ACHN (cell line): ENCODE data around the gene ARHGAP9.
"Not testable (repeated sequence)": the region's sequence is repeated elsewhere in the genome, so short reads cannot be mapped to it uniquely, and the experiment has no call there.

Experiments
- DNase-seq: peaks from one replicate; pipeline ENCODE4 v3.0.0-alpha.2; 2015
- in situ Hi-C: cut with HindIII; loops from 2 replicates; pipeline ENCODE4 v1.10.0; 2017; ENCODE audit warnings: low sequenced_read_pairs, low pct_ligation_motif_present, low pct_unique_long_range_greater_than_20kb

The ARHGAP9 gene

DNA sequence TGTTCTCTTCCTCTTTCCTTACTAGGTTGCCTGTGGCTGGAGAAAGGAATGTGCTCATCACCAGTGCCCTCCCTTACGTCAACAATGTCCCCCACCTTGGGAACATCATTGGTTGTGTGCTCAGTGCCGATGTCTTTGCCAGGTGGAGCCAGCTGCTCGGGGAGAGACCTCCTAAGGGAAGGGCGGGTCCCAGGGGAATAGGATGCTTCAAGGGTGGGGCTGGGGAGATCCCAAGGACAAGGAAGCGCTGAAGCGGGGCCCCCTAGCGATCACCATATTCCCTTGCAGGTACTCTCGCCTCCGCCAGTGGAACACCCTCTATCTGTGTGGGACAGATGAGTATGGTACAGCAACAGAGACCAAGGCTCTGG, 18.5 kb upstream of the ARHGAP9 start:
- no peak for DNase-seq
- in situ Hi-C loops, result no loop called here

DNA sequence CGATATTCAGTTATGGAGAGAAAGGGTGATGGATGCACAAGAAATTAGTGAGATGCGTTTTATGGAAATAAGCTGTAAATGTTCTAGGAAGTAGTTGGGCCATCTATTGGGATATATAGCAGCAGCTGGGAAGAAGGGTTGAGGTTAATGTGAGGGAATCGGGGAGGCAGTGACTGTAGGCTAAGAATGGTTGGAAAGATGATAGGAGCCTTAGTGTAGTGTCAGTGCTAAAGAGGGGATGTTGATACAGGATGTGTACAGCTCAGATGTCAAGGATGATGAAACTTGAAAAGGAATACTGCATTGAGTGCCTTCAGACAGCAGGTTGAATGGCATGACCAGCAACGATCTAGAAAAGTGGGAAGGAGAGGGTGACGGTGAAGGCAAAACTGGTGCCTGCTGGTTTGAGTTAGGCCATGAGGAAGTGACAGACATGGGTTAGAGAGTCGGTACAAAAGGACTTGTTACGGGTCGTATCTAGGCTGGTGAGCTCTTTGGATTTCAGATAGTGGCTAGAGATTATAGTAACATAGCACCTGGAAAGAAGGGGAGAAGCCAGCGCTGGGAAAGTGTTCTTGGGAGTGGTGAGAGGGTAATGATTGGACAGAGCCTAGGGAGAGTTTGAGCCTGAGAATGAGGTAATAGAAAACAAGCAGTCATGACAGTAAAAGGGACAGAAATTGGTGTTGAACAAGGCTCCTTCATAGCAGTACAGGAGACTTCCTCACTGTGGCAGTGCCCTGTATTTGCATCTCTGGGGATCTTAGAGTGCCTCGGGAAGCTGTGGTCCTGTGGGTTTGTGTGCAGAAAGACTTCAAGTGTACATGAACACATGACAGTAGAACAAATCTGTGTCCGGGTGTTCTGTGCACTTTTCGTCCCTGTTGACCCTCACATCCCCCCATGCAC, 17.8 kb upstream of the ARHGAP9 start:
- no peak for DNase-seq
- in situ Hi-C loops, result no loop called here

DNA sequence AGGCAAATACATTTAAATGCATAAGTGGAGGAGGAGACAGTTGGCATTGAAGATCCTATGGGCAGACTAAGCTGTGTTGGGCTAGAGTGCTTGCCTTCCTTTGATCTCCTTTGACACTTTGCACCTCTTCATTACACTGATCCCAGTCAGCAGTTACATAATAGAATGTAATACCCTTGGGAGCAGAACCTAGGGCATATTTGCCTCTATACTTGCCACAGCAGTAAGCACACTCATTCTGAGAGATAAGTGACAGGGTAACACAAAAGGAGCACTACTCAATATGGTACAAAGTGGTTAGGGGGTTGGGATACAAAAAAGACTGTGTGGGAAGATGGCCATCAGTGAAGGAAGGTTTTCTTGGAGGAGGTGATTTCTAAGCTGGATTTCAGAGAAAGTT, 17.2 kb upstream of the ARHGAP9 start:
- DNase-seq, result no peak
- in situ Hi-C loops, result no loop called here

DNA sequence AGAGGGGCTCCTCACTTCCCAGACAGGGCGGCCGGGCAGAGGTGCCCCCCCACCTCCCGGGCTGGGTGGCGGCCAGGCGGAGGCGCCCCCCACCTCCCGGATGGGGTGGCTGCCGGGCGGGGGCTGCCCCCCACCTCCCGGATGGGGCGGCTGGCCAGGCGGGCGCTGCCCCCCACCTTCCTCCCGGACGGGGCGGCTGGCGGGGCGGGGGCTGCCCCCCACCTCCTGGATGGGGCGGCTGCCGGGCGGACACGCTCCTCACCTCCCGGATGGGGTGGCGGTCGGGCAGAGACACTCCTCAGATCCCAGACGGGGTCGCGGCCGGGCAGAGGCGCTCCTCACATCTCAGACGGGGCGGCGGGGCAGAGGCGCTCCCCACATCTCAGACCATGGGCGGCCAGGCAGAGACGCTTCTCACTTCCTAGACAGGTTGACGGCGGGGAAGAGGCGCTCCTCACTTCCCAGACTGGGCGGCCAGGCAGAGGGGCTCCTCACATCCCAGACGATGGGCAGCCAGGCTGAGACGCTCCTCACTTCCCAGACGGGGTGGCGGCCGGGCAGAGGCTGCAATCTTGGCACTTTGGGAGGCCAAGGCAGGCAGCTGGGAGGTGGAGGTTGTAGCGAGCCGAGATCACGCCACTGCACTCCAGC, 15.5 kb upstream of the ARHGAP9 start:
- DNase-seq, in situ Hi-C loops: not testable (repeated sequence)

DNA sequence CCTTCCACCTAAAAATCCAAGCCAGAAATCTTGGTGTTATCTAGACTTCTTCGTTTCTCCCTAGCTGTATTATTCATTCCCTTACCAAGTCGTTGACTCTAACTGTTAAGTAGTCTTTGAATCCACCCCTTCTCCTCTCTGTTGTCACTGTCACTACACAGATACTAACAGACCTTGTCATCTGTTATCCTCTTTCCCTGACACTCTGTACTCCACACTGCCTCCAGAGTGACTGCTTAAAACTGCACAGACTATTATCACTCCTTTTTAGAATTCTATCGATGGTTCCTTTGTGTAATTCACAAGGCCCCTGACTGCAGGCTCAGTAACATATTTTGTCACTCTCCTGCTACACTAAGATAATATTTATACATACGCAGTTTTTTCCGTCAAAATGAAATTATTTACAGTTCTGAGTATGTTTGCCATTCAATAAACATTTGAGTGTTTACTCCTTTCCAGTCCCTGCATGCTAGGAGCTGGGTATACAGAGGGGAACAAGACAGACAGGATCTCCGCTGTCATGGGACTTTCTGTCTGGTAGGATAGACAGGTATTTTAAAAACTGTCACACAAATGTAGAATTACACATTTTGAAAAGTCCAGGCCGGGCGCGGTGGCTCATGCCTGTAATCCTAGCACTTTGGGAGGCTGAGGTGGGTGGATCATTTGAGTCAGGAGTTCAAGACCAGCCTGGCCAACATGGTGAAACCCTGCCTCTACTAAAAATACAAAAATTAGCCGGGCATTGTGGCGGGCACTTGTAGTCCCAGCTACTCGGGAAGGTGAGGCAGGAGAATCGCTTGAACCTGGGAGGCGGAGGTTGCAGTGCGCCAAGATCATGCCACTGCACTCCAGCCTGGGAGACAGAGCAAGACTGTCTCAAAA, 12.0 kb upstream of the ARHGAP9 start:
- in situ Hi-C loops, result no loop called here
- peak; percentile 41 for DNase-seq

DNA sequence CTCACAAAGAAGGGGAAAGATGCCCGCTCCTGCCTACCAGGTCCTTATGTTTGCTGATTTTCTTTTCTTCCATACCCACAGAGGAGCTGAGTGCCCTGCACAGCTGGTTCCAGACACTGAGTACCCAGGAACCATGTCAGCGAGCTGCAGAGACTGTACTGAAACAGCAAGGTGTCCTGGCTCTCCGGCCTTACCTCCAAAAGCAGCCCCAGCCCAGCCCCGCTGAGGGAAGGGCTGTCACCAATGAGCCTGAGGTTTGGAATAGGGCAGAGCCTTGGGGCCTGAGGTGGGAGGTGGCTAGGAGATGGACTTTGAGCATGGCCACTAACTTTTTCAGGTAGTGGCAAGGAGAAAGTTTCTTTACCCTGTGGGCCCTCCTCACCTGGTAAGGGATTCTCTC, 10.5 kb upstream of the ARHGAP9 start:
- in situ Hi-C loops, result no loop called here
- DNase-seq, result no peak

DNA sequence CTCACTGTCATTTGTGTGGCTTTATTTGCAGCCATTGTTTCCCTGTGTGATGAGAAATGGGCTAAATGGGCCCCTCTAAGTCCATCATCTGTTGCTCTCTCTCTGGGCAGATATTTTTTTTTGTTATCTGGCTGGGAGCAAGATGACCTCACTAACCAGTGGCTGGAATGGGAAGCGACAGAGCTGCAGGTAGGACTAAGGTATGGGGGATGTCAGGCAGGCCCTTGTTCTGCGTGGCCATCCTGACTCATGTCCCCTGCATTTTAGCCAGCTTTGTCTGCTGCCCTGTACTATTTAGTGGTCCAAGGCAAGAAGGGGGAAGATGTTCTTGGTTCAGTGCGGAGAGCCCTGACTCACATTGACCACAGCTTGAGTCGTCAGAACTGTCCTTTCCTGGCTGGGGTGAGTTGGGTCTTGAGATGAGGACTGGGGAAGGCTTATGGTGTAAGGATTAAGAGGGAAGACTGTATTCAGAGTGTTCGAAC, 9.5 kb upstream of the ARHGAP9 start:
- DNase-seq, result no peak
- in situ Hi-C loops, result no loop called here

DNA sequence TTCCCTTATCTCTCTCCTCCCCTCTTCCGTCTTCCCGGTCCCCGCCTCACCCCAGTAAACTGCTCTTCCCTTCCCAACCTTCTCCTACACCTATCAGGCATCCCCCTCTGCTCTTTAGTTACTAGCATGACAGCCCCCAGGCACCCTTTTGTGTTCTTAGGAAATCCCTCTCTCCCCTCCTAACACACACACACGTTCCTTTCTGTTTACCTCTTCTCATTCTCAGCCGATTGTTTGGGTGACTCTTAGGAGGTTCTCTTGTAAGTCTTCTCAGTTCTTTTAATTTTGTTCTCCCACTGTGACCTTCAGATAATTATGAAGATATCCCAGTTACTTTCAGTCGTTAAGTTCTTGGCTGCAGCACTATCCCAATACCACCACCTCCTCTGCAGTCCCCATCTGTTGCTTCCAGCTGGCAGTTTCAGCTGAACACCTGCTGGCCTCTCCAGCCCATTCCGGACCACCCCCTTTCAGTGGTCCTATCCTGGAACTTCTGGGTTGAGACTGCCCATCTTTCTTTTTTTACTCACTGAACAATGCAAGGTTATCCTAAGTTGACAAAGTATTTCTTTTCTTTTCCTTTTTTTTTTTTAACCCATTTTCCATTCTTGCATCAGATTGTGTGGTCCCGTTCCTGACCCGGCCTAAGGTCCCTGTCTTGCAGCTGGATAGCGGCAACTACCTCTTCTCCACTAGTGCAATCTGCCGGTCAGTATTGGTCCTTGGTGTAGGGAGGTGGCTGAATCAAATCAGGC, 8.9 kb upstream of the ARHGAP9 start:
- DNase-seq, result no peak
- in situ Hi-C loops, result no loop called here

DNA sequence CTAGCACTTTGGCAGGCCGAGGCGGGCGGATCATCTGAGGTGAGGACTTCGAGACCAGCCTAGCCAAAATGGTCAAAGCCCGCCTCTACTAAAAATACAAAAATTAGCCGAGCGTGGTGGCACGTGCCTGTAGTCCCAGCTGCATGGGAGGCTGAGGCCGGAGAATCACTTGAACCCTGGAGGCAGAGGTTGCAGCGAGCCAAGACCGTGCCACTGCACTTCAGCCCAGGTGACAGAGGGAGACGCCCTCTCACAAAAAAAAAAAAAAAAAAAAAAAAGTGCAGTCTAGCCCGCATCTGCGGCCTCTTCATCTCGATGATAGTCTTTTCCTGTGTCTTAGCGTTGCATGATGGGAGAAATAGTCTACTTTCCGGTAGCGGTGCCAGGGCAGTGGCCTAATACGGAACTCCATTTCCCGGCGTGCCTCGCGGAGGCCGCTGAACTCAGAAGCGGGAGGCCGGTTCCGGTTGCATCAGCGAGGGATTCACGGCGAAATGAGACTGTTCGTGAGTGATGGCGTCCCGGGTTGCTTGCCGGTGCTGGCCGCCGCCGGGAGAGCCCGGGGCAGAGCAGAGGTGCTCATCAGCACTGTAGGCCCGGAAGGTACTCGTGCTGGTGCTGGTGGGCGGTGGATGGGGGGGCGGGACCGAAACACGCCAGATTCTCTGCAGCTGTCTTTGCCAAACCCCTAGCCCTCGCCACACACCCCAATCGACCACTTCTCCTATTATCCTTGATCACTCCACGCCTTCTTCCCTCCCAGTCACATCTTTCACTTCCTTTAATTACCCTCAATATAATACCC, 8.1 kb upstream of the ARHGAP9 start, which contains the start of gene MARS1:
Gene MARS1 (plus strand): TSS at position 472 of the 805 bp plus-strand sequence. CDS start 23 bp downstream, at position 495.
- in situ Hi-C loops, result no loop called here

DNA sequence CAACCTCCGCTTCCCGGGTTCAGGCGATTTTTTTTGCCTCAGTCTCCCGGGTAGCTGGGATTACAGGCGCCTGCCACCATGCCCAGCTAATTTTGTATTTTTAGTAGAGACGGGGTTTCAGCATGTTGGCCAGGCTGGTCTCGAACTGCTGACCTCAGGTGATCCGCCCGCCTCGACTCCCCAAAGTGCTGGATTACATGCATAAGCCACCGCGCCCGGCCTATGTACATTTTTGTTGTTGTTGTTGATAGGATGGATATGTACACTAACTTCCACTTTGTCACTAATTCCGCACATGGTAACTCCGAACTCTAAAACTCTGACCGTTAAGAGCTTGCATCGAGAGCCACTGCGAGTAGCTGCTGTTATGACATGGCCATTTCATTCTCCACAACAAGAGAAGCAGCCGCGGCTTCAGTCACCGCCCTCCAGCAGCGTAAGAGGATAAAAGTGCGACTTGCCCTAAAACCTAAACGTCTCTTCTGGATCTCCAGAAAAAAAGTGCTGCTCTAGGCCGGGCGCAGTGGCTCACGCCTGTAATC, 7.5 kb upstream of the ARHGAP9 start:
- in situ Hi-C loops, result no loop called here
- DNase-seq, result no peak

More for the DNA sequence above, 8.1 kb upstream of the ARHGAP9 start, which contains the start of gene MARS1:
- DNase-seq, result peak; percentile 100

DNA sequence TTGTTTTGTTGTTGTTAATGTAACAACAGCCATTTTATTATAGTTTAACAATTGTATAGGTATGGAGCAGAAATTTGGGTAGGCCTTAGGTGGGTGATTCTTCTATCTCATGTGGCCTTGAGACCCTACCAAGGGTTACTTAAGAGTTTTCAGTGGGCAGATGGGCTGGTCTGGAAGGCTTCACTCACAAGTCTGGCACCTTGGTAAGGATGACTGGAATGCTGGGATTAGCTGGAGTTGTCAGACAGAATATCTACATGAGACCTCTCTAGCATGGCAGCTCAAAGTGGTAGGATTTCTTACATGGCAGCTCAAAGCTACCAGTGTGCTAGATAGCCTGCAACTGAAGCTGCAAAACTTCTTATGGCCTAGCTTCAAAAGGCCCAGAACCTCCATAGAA, 6.0 kb upstream of the ARHGAP9 start:
- in situ Hi-C loops, result no loop called here
- DNase-seq, result no peak

DNA sequence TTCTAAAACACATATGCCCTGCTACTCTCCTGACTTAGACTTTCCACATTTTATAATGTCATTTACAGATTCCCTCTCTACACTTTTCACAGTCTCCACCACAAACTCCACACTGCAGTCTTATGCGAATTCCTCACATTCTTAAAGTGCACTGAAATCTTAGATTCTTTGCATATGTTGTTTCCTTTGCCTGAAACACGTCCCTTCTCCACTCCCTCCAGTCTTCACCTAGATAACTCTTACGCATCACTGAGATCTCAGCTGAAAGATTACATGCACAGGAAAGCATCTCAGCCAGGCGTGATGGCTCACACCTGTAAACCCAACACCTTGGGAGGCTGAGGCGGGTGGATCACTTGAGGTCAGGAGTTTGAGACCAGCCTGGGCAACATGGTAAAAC, 3.8 kb upstream of the ARHGAP9 start:
- in situ Hi-C loops, result no loop called here
- peak; percentile 89 for DNase-seq

DNA sequence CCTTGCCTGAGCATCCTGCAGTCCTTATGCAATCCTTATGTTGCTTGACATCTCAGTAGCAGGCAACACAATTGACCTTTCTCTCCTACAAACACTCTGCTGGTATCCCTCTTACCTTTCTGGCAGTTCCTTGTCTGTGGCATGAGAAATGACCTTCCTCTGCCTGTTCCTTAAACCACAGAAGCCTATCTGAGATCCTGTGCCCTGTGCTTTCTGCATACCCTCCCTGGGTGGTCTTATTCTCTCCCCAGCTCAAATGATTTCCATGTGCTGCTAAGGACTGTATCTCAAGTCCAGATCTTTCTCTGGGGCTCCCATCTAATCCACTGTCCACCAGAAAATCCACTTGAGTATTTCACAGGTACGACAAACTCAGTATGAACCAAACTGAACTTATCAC, 2.0 kb upstream of the ARHGAP9 start:
- in situ Hi-C loops, result no loop called here
- no peak for DNase-seq

DNA sequence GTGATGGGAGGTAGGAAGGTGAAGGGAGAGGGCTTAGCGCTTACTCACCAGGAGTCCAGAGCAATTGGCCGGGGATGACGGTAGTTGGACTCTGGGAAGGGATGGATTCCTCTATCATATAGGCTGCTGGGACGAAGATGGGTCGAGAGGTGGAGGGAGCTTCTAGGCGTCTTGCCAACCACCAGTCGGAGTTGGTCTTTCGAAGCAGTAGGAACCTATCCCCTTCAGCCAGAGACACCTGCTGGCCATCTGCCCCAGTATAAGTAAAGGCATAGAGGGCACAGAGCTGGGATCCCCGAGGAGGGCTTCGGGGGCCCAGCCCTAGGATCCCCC, 657 bp downstream of the ARHGAP9 start:
- no peak for DNase-seq
- in situ Hi-C loops, result no loop called here

DNA sequence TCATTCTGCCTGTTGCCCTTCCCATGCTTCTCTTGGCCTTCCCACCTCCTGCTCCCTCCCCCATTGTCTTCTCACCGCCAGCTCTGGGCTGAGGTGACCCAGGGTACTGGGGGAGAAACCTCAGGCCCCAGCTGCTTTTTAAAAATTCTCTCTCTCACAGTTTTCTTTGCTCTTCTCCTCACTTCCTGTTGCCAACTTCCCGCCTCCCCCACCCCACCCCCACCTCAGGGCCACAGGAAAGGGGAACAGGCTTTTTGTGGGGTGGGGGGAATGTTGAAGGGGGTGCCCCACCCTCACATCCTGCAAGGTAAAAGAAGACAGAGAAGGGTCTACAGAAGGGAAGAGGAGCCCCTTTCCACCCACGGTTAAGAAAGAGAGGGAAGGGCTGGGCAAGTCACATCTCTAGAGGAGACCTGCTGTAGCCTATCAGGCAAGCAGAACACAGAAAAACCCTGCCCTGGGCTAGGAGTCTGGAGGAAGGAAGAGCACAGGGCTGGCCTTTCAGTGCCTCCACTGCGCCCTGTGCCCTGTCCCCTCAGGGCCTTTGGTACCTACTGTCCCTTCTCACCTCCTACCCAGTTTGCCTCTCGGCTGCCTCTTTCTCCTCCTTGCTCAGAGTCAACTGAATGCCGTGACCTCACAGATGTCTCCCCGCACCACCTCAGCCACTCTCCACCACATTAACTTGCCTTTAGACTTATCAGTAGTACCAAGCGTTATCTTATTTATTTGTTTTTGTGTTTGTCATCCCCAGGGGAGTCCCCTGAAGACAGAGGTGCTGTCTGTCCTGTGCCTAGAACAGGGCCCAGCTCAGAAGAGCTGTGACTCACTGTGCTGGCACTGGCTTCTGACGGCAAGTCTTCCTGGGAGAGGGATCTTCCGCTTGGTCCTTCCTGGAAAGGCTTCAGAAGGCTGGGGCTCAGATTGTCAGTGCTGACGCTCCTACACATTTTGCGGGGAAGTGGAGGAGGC, 1.7 kb downstream of the ARHGAP9 start:
- in situ Hi-C loops, result no loop called here
- no peak for DNase-seq

DNA sequence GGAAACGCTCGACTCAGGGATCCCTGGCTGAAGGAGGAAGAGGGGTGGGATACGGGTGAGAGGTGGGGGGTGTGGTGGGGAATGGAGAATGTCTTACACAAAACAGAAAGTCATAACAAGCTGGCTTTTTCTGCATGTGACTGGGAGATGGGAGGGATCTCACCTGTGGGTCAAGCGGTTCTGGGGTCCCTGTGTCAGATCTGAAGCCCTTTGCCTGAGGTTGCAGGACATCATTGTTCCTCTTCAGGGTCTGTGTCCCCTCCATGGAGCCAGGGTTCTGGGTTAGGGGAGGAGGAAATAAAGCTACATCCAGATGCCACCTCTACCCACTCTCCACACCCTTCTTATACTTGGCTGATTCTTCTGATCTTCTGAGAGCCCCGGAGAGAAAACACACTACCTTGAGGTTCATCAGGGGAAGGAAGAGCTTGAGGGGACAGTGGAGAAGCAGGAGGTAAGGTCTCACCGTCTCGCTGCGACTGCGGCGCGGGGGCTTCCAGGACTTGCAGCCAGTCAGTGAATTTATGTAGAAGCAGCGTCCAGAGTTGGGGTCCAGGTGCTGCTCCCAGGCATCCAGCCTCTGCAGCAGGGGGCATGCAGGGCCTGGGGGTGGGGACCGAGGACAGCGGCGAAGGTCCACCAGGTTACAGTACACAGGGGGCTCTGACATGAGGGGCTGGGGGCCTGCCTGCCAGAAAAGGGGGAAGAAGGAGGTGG, 2.5 kb downstream of the ARHGAP9 start:
- in situ Hi-C loops, result no loop called here
- DNase-seq, result no peak
